Tibial nerve (tissue), 4 donors: ENCODE results near the gene WIPF1. TPM values are rescaled to one million over a fixed set of nuclear protein-coding genes. Genes with fewer than 3 reads are reported as not detected.

Source experiments
- DNase-seq, 2 donors: peaks; one replicate each; pipeline ENCODE4 v3.0.0-alpha.2; 2019; ENCODE audit warnings: low spot score in 2 of 2
- H3K27ac ChIP-seq, 4 donors: fragments of 200-600 bp; sonication (generic) in 3 of 4; one replicate each; pipeline ENCODE4 v1.5.1; 2017 to 2019; ENCODE audit warnings: mild to moderate bottlenecking in 1 of 4
- H3K27me3 ChIP-seq, 2 donors: fragments of 200-600 bp; sonication (generic) in 1 of 2; one replicate each; pipeline versions ENCODE4 v1.5.1 to v1.6.0; 2017 to 2019
- H3K36me3 ChIP-seq, 3 donors: fragments of 200-600 bp; sonication (generic); one replicate each; pipeline ENCODE4 v1.5.1; 2018 to 2019
- H3K4me1 ChIP-seq, 4 donors: fragments of 200-600 bp; sonication (generic) in 3 of 4; one replicate each; pipeline ENCODE4 v1.5.1; 2017 to 2019
- H3K4me3 ChIP-seq, 4 donors: fragments of 200-600 bp; sonication (generic) in 3 of 4; one replicate each; pipeline ENCODE4 v1.5.1; 2017 to 2019; ENCODE audit warnings: mild to moderate bottlenecking in 1 of 4, moderate library complexity in 1 of 4
- H3K9me3 ChIP-seq, 4 donors: fragments of 200-600 bp; sonication (generic) in 3 of 4; one replicate each; pipeline ENCODE4 v1.5.1; 2017 to 2019
- EP300 ChIP-seq, 2 donors: sonication (generic); formaldehyde crosslinking; IDR thresholded peaks; one replicate each; pipeline ENCODE4 v1.6.1; 2017; ENCODE audit warnings: antibody characterized with exemption in 2 of 2, mild to moderate bottlenecking in 1 of 2
- POLR2A ChIP-seq, 2 donors: fragments of 450-650 bp; IDR thresholded peaks; one replicate each; pipeline ENCODE4 v1.6.1; 2017; ENCODE audit warnings: antibody characterized with exemption in 2 of 2, mild to moderate bottlenecking in 2 of 2, moderate library complexity in 2 of 2
- WGBS, 2 donors: methylation state at CpG; one replicate each; pipeline ENCODE4 v1.1.5; 2018; 5-methylcytosine and 5-hydroxymethylcytosine counted together
- total RNA-seq, 4 donors: library from RNA; depleted of rRNA; stranded (reverse); fragments of >200 nt; gene quantifications; one replicate each; pipeline ENCODE4 v1.1.0, GENCODE V29; 2016
- TF ChIP-seq, protein P1 (sequence below), 5 experiments: fragments of 200-600 bp in 3 of 5; fragments of 450-650 bp in 2 of 5; sonication (generic) in 3 of 5; IDR thresholded peaks; one replicate each; pipeline ENCODE4 v1.5.1; 2016 to 2019; ENCODE audit warnings: antibody characterized with exemption in 5 of 5, mild to moderate bottlenecking in 3 of 5, moderate library complexity in 2 of 5

Gene WIPF1
- total RNA-seq, 4 donors from 2014 or later, result 43.2 to 63.8 (median 52.9) TPM

DNA sequence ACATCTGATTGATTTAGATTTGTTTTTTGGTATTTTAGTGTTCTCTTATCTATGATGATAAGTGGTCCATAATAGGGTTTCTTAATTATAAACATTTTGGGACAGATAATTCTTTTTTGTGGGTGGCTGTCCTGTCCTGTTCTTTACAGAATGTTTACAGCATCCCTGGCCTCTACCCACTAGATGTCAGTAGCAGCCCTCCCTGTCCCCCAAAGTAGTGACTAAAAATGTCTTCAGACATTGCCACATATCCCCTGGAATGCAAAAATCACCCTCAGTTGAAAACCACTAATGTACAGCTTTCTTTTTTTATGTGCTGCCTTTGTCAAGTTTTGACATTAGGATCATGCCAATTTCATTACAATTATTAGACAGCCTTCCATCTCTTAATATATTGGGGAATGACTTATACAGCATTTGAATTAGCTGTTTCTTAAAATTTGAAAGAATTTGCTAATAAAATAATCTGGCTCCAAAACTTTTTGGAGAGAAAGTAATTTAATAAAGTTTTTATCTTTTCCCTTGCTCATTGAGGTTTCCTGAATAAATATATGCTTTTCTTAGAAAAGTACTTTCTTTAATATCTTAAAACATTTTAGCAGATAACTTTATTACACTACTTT, 19.5 kb downstream of the WIPF1 start:
- no peak for DNase-seq
- no peaks in the 10 kb centered on the region for H3K9me3 ChIP-seq
- no peaks in the 10 kb centered on the region for H3K27me3 ChIP-seq
- H3K4me3 ChIP-seq, result no peak overlapping the region
- peaks cover 0 to 55% (median 0%) of the 10 kb centered on the region in 3 donors for H3K36me3 ChIP-seq
- peaks cover 0 to 40% (median 14%) of the 10 kb centered on the region in 4 donors for H3K4me1 ChIP-seq
- TF ChIP-seq POLR2A (IDR thresholded peaks at IDR 0.05), result no peak
- TF ChIP-seq, protein P1, sequence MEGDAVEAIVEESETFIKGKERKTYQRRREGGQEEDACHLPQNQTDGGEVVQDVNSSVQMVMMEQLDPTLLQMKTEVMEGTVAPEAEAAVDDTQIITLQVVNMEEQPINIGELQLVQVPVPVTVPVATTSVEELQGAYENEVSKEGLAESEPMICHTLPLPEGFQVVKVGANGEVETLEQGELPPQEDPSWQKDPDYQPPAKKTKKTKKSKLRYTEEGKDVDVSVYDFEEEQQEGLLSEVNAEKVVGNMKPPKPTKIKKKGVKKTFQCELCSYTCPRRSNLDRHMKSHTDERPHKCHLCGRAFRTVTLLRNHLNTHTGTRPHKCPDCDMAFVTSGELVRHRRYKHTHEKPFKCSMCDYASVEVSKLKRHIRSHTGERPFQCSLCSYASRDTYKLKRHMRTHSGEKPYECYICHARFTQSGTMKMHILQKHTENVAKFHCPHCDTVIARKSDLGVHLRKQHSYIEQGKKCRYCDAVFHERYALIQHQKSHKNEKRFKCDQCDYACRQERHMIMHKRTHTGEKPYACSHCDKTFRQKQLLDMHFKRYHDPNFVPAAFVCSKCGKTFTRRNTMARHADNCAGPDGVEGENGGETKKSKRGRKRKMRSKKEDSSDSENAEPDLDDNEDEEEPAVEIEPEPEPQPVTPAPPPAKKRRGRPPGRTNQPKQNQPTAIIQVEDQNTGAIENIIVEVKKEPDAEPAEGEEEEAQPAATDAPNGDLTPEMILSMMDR (IDR thresholded peaks at IDR 0.05), result peak; percentile 37 to 59 (median 51)
- H3K27ac ChIP-seq, result peak overlapping the region in 2 of 4 donors; percentile 6 to 46

DNA sequence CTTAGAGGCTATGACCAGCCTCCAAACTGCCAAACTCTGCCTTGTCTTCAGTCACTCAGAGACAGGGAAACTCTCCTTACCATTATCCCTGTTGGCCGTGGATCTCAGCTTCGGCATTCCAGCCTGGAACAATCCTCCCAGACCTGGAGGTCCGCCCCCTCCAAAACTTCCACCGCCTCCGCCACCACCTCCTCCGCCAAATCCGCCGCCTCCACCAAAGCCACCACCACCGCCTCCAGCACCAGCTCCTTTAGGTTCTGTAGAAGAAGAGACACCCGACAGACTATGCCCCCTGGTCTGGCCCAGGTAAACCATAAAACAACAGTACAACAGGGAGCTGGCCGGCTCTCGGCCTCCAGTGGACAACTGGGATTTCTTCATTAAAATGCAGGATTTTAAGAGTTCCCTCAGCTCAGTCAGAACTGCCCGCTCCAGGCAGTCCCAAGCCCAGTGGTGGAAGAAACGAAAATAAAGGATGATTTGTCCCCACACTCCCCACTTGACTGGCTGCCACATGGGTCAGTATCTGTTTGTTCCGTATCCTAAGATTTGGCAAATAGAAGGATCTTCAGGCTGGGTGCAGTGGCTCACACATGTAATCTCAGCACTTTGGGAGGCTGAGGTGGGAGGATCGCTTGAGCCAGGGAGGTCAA, 22.4 kb downstream of the WIPF1 start:
- Histone ChIP-seq H3K9me3 (no peaks in the 10 kb centered on the region), H3K27ac (peak overlapping the region in 2 of 4 donors; percentile 14 to 23), H3K4me1 (peaks cover 0 to 24% (median 2%) of the 10 kb centered on the region in 4 donors), H3K4me3 (no peak overlapping the region), H3K36me3 (peaks cover 0 to 67% (median 14%) of the 10 kb centered on the region in 3 donors), H3K27me3 (no peaks in the 10 kb centered on the region)
- TF ChIP-seq, protein P1 (IDR thresholded peaks at IDR 0.05), result no peak
- TF ChIP-seq POLR2A (IDR thresholded peaks at IDR 0.05) (no peak), EP300 (IDR thresholded peaks at IDR 0.05) (no peak)
- WGBS, 2 donors, result 78 to 85% methylated on average over 16 of the region's 16 CpGs
- DNase-seq, result no peak

DNA sequence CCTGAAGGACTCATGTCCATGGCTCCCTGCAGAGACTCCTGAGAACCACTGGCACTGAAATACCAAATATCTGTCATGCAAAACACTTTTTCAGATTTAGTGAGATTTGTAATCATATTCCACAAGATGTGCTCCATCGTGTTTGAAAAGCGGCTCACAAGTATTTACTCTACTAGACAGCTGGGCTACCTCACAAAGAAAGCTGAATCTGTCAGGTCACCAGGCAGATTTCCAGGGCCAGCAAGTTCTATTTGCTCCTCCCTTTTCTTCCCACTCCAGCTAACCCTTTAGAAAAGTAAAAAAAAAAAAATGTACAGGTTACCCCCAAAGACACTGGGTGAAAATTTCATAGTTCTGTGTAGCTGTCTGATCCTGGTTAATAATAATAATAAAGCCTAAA, 22.9 kb downstream of the WIPF1 start:
- no peak for TF ChIP-seq EP300 (IDR thresholded peaks at IDR 0.05)
- TF ChIP-seq, protein P1 (IDR thresholded peaks at IDR 0.05), result no peak
- TF ChIP-seq POLR2A (IDR thresholded peaks at IDR 0.05), result no peak
- no peak for DNase-seq
- H3K27me3 ChIP-seq, result no peaks in the 10 kb centered on the region
- peaks cover 0 to 67% (median 14%) of the 10 kb centered on the region in 3 donors for H3K36me3 ChIP-seq
- WGBS, 2 donors, result 46 to 56% methylated on average over 2 of the region's 2 CpGs
- no peak overlapping the region for H3K4me3 ChIP-seq
- no peaks in the 10 kb centered on the region for H3K9me3 ChIP-seq
- peaks cover 0 to 25% (median 0%) of the 10 kb centered on the region in 4 donors for H3K4me1 ChIP-seq
- H3K27ac ChIP-seq, result peak overlapping the region in 2 of 4 donors; percentile 14 to 23

DNA sequence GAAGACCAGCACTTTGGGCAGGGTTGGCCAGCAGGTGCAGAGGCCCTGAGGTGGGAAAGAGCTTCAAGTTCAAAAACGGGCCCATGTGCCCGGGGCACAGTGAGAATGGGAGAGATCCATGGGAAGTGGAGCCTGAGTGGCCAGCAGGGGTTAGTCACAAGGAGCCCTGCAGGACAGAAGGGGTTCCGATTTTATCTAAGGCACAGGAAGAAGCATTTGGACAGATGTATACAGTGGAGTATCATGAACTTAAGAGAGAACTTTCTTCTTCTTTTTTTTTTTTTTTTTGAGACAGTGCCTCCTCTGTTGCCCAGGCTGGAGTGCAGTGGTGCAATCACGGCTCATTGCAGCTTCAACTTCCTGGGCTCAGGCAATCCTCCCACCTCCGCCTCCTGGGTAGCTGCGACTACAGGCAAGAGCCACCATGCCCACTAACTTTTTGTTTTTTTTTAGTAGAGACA, 24.0 kb downstream of the WIPF1 start:
- no peak for DNase-seq
- peak overlapping the region in 2 of 4 donors; percentile 14 to 59 for H3K27ac ChIP-seq
- 74 to 77% methylated on average over 6 of the region's 6 CpGs for WGBS, 2 donors

More for the DNA sequence above, 24.0 kb downstream of the WIPF1 start:
- H3K4me1 ChIP-seq, result peaks cover 0 to 26% (median 0%) of the 10 kb centered on the region in 4 donors
- H3K27me3 ChIP-seq, result no peaks in the 10 kb centered on the region
- H3K9me3 ChIP-seq, result no peaks in the 10 kb centered on the region
- peaks cover 0 to 69% (median 14%) of the 10 kb centered on the region in 3 donors for H3K36me3 ChIP-seq
- TF ChIP-seq POLR2A (IDR thresholded peaks at IDR 0.05) (no peak), EP300 (IDR thresholded peaks at IDR 0.05) (no peak)
- TF ChIP-seq, protein P1 (IDR thresholded peaks at IDR 0.05), result no peak
- H3K4me3 ChIP-seq, result no peak overlapping the region
